OCI-M2 (cell line): ENCODE results near the gene WNK2.
"Not testable (repeated sequence)": the region's sequence is repeated elsewhere in the genome, so short reads cannot be mapped to it uniquely, and the experiment has no call there.

Source experiments
- DNase-seq: peaks from one replicate; lab custom pipeline; 2025; ENCODE audit not compliant: unreplicated experiment; lab: John Stamatoyannopoulos, UW

Gene WNK2

GRCh38 chr9:93305497-93306020, 121.6 kb downstream of the WNK2 start:
- no peak for DNase-seq

- DNase-seq: no peak
These were observed 122.1 kb downstream of the WNK2 start for GRCh38 chr9:93306081-93306480.

GRCh38 chr9:93306579-93307091, 122.7 kb downstream of the WNK2 start:
- DNase-seq: no peak

- no peak for DNase-seq
These were observed 123.7 kb downstream of the WNK2 start for GRCh38 chr9:93307468-93308157.

- DNase-seq: no peak
These were observed 124.2 kb downstream of the WNK2 start for GRCh38 chr9:93308158-93308602.

GRCh38 chr9:93308676-93309075, 124.7 kb downstream of the WNK2 start:
- DNase-seq: no peak

- no peak for DNase-seq
These were observed 126.0 kb downstream of the WNK2 start for GRCh38 chr9:93309889-93310425.

- no peak for DNase-seq
These were observed 131.2 kb downstream of the WNK2 start for GRCh38 chr9:93315118-93315517.

GRCh38 chr9:93315960-93316359, 132.0 kb downstream of the WNK2 start:
- DNase-seq: no peak

GRCh38 chr9:93316726-93317494, 133.0 kb downstream of the WNK2 start:
- DNase-seq: no peak

GRCh38 chr9:93317495-93318094, 133.7 kb downstream of the WNK2 start:
- DNase-seq: no peak

- no peak for DNase-seq
These were observed 134.5 kb downstream of the WNK2 start for GRCh38 chr9:93318480-93318879.

- no peak for DNase-seq
These were observed 135.5 kb downstream of the WNK2 start for GRCh38 chr9:93319301-93319991.

GRCh38 chr9:93319992-93320500, 136.1 kb downstream of the WNK2 start:
- no peak for DNase-seq

GRCh38 chr9:93320591-93321219, 136.8 kb downstream of the WNK2 start:
- no peak for DNase-seq

GRCh38 chr9:93321220-93321610, 137.3 kb downstream of the WNK2 start:
- no peak for DNase-seq

GRCh38 chr9:93323446-93323954, 139.6 kb downstream of the WNK2 start:
- DNase-seq: not testable (repeated sequence)

- DNase-seq: no peak
These were observed 140.4 kb downstream of the WNK2 start for GRCh38 chr9:93324191-93324834.

- no peak for DNase-seq
These were observed 141.5 kb downstream of the WNK2 start for GRCh38 chr9:93325307-93326035.
